HS-27A (cell line): Measurements from ENCODE around the gene DNAJC5.

Experiments used
- DNase-seq: peaks from one replicate; pipeline ENCODE4 v3.0.0-alpha.2; 2012; ENCODE audit warnings: low read depth, missing footprints

Gene DNAJC5

GRCh38 chr20:63884506-63885263 is 10.2 kb upstream of the DNAJC5 start:
- DNase-seq, result no peak

GRCh38 chr20:63885264-63886053 is 9.5 kb upstream of the DNAJC5 start:
- no peak for DNase-seq

- no peak for DNase-seq
These were observed 8.9 kb upstream of the DNAJC5 start for GRCh38 chr20:63886054-63886419.

GRCh38 chr20:63886921-63887320 is 8.0 kb upstream of the DNAJC5 start:
- no peak for DNase-seq

- DNase-seq, result no peak
These were observed 5.4 kb upstream of the DNAJC5 start for GRCh38 chr20:63889241-63890200.

GRCh38 chr20:63890201-63890576 is 4.7 kb upstream of the DNAJC5 start:
- no peak for DNase-seq

- no peak for DNase-seq
These were observed 4.3 kb upstream of the DNAJC5 start for GRCh38 chr20:63890616-63891015.

GRCh38 chr20:63891061-63892002 is 3.6 kb upstream of the DNAJC5 start:
- DNase-seq, result no peak

- no peak for DNase-seq
These were observed 2.5 kb upstream of the DNAJC5 start for GRCh38 chr20:63892402-63892801.

GRCh38 chr20:63893999-63894357 is 948 bp upstream of the DNAJC5 start:
- DNase-seq, result no peak

- no peak for DNase-seq
These were observed 451 bp downstream of the DNAJC5 start for GRCh38 chr20:63895202-63895951.

- DNase-seq, result no peak
These were observed 982 bp downstream of the DNAJC5 start for GRCh38 chr20:63895952-63896263.

GRCh38 chr20:63896264-63897105 is 1.6 kb downstream of the DNAJC5 start:
- no peak for DNase-seq

GRCh38 chr20:63897978-63898561 is 3.1 kb downstream of the DNAJC5 start:
- DNase-seq, result no peak

GRCh38 chr20:63898882-63899558 is 4.1 kb downstream of the DNAJC5 start:
- no peak for DNase-seq

GRCh38 chr20:63900413-63900812 is 5.5 kb downstream of the DNAJC5 start:
- DNase-seq, result no peak

- no peak for DNase-seq
These were observed 9.1 kb downstream of the DNAJC5 start for GRCh38 chr20:63903796-63904561.
